K562 (cell line): Measurements from ENCODE around the gene WDR55. TPM values are rescaled to one million over a fixed set of nuclear protein-coding genes. Genes with fewer than 3 reads are reported as not detected.

Experiments
- HDAC1 ChIP-seq, 2 experiments: fragments of 450-650 bp; IDR thresholded peaks; 2 replicates each; pipeline ENCODE4 v1.6.1; 2016 to 2017; ENCODE audit warnings: inconsistent platforms in 1 of 2, mild to moderate bottlenecking in 1 of 2, moderate library complexity in 1 of 2
- NR0B1 ChIP-seq: fragments of 450-650 bp; IDR thresholded peaks from one replicate; pipeline ENCODE4 v1.6.1; 2018; ENCODE audit warnings: mild to moderate bottlenecking, moderate library complexity; ENCODE audit not compliant: partially characterized antibody
- RFX5 ChIP-seq: IDR thresholded peaks from 2 replicates; pipeline ENCODE4 v1.6.1; 2011; ENCODE audit warnings: low read depth, mild to moderate bottlenecking, improper control_type of control experiment, low read length
- RREB1 ChIP-seq: fragments of 250-450 bp; sonication (Bioruptor Pico); IDR thresholded peaks from 2 replicates; pipeline ENCODE4 v1.4.0; 2020
- ZC3H11A ChIP-seq: IDR thresholded peaks from 2 replicates; pipeline ENCODE4 v1.6.1; 2012; ENCODE audit warnings: low read depth, low read length, improper control_type of control experiment
- ZHX1 ChIP-seq: fragments of 150-350 bp; conservative IDR thresholded peaks from 2 replicates; pipeline ENCODE4 v1.6.1; 2014; ENCODE audit warnings: low read length
- polyA plus RNA-seq, 8 experiments: library from polyadenylated mRNA; depleted of rRNA in 4 of 8; stranded (reverse) in 5 of 8; unstranded in 3 of 8; fragments of >200 nt; fragmentation: Nextera tagmentation in 2 of 8; fragmentation: Illumina TruSeq in 1 of 8; extraction: Ambion mirVana in 2 of 8; extraction: Trizol in 1 of 8; gene quantifications; 2 replicates each; pipeline versions ENCODE4 v1.2.1 to v1.2.3, GENCODE V29; 2011 to 2014; ENCODE audit warnings: inconsistent platforms in 1 of 8, missing spikeins in 1 of 8
- total RNA-seq, 7 experiments: library from RNA; depleted of rRNA in 6 of 7; stranded (reverse); fragments of >200 nt in 6 of 7; fragmentation: Illumina TruSeq in 2 of 7; extraction: Trizol in 2 of 7; gene quantifications; 2 replicates each; pipeline versions ENCODE4 v1.2.1 to v1.2.3, GENCODE V29; 2011 to 2021; ENCODE audit warnings: low replicate concordance in 1 of 7
- TF ChIP-seq, protein P1 (sequence below), 2 experiments: fragments of 450-650 bp; formaldehyde crosslinking in 1 of 2; IDR thresholded peaks; 2 replicates each; pipeline versions ENCODE4 v1.4.0 to v1.6.1; 2014 to 2020; ENCODE audit warnings: mild to moderate bottlenecking in 2 of 2, borderline replicate concordance in 1 of 2, low read depth in 1 of 2

WDR55 gene
- total and polyA plus RNA-seq, 9 of the 15 experiments (the other 6 are each of a cell fraction or from before 2014, with no cell fraction given), result 5.2 to 45.0 (median 29.3) TPM

DNA sequence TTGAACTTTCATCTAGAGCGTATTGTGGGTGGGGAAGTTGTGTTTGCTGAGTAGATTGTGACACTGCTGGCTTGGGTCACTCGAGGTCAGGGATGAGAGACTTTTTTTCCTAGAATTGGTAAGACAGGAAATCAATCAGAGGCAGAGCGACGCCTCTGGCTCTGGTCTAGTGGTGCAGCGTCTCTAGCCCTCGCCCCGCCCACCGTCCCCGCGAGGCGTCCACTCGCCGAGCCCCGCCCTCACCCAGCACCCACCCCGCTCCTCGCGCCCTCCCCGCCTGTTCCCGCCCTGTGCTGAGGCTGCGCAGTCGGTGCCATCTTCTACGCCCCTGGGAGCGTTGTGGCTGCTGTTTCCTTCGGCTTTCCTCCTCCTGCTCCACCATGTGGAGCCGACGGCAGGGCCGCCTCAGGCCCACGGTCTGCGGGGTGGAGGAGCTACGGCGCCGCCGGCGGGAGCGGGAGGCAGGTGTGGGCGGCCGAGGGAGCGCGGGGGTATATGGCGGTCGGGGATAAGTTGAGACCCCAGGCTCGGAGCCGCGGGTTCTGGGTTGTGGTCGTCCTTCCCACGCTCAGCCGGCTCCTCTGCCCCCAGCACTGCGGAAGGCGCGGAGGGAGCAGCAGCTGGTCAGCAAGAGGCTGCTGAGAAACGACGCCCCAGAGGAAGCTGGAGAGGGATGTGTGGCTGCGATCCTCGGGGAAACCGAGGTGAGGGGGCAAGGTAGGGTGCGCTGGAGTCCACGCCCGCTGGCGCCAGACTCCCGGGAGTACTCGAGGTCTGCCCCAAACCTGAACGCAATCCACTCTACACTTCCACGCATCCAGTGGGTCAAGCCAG, 25.3 kb upstream of the WDR55 start, which contains the start of gene TMCO6 (continued):
- TF ChIP-seq RREB1 (CRISPR knock-in tag), result no peak
- TF ChIP-seq ZHX1, result no peak
- no peak for TF ChIP-seq ZC3H11A
- peak in 1 of 2 experiments; percentile 85; a peak in 2 of 4 replicates for TF ChIP-seq HDAC1 (IDR thresholded peaks at IDR 0.05)
- TF ChIP-seq NR0B1, result no peak
- TF ChIP-seq RFX5, result no peak
- TF ChIP-seq, protein P1, sequence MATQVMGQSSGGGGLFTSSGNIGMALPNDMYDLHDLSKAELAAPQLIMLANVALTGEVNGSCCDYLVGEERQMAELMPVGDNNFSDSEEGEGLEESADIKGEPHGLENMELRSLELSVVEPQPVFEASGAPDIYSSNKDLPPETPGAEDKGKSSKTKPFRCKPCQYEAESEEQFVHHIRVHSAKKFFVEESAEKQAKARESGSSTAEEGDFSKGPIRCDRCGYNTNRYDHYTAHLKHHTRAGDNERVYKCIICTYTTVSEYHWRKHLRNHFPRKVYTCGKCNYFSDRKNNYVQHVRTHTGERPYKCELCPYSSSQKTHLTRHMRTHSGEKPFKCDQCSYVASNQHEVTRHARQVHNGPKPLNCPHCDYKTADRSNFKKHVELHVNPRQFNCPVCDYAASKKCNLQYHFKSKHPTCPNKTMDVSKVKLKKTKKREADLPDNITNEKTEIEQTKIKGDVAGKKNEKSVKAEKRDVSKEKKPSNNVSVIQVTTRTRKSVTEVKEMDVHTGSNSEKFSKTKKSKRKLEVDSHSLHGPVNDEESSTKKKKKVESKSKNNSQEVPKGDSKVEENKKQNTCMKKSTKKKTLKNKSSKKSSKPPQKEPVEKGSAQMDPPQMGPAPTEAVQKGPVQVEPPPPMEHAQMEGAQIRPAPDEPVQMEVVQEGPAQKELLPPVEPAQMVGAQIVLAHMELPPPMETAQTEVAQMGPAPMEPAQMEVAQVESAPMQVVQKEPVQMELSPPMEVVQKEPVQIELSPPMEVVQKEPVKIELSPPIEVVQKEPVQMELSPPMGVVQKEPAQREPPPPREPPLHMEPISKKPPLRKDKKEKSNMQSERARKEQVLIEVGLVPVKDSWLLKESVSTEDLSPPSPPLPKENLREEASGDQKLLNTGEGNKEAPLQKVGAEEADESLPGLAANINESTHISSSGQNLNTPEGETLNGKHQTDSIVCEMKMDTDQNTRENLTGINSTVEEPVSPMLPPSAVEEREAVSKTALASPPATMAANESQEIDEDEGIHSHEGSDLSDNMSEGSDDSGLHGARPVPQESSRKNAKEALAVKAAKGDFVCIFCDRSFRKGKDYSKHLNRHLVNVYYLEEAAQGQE (IDR thresholded peaks at IDR 0.05; ENCODE audit: borderline replicate concordance), result no peak; the same call in 1 of the 2 replicates
- TF ChIP-seq, protein P1 (CRISPR knock-in tag; IDR thresholded peaks at IDR 0.05; ENCODE audit: low read depth), result no peak
